GM19324 (cell line): ENCODE results near the gene NID1.
"Not testable (repeated sequence)": the region's sequence is repeated elsewhere in the genome, so short reads cannot be mapped to it uniquely, and the experiment has no call there.

Experiments
- ATAC-seq: cut with Tn5 transposase; IDR thresholded peaks from one replicate; pipeline ENCODE4 v1.9.1; 2021; ENCODE audit warnings: mild to moderate bottlenecking, moderate library complexity; ENCODE audit not compliant: unreplicated experiment, low FRiP score

NID1 gene

DNA sequence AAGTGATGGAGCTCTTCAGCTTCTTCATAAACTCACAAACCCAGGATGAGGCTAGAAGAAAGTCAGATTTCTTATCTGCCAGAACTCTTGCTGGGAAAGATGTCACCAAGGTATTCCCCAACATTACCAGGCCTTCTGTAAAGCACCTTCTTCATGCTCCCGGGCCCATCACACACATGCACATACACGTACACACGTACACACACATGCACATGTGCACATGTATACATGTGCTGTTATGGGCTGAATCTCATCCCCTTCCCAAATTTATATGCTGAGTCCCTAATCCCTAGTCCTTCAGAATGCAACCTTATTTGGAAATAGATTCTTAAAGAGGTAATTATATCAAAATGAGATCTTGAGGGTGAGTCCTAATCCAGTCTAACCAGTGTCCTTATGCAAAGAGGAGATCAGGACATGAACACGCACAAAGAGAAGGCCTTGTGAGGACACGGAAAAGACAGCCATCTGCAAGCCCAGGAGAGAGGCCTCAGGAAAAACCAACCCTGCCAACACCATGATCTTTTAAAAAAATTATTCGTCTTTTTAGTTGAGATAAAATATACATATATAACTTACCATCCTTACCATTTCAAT, 121.8 kb downstream of the NID1 start:
- no peak for ATAC-seq

GRCh38 chr1:235942625-235942934, 122.3 kb downstream of the NID1 start:
- ATAC-seq, result no peak

GRCh38 chr1:235941876-235942624, 122.8 kb downstream of the NID1 start:
- ATAC-seq, result no peak

GRCh38 chr1:235940285-235940684, 124.6 kb downstream of the NID1 start:
- no peak for ATAC-seq

DNA sequence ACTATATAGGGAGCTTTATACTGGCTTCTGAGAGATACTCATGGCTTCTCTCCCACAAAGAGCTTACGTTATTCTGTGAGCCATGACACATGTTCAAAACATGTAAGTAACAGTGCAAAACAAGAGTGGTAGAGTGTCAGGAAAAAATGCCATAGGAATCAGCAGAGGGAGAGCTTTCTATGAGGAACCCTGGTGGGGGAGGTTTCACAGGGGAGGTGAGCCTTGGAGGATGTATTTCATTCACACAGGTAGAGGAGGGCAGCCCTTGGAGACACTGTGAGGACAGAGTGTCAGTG, 125.5 kb downstream of the NID1 start:
- ATAC-seq, result no peak

- no peak for ATAC-seq
Observed at GRCh38 chr1:235938709-235939479, 126.0 kb downstream of the NID1 start.

DNA sequence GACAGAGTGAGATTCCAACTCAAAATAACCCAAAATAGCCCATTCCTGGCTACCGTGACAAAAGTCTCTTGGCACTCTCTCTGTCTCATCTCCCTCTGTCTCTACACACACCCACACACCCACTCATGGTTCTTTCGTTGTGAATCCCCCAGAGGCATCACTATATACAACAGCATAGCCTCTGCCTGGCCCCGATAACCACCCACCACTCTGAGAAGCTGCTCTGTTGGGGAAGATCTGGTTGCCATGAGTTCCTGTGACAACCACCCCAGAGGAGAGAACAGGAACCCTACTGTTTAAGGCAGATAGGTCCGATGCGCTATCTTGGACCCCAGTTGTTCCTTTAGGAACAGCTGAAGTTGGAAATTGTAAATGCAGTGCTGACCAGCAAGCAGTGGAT, 127.8 kb downstream of the NID1 start:
- no peak for ATAC-seq

DNA sequence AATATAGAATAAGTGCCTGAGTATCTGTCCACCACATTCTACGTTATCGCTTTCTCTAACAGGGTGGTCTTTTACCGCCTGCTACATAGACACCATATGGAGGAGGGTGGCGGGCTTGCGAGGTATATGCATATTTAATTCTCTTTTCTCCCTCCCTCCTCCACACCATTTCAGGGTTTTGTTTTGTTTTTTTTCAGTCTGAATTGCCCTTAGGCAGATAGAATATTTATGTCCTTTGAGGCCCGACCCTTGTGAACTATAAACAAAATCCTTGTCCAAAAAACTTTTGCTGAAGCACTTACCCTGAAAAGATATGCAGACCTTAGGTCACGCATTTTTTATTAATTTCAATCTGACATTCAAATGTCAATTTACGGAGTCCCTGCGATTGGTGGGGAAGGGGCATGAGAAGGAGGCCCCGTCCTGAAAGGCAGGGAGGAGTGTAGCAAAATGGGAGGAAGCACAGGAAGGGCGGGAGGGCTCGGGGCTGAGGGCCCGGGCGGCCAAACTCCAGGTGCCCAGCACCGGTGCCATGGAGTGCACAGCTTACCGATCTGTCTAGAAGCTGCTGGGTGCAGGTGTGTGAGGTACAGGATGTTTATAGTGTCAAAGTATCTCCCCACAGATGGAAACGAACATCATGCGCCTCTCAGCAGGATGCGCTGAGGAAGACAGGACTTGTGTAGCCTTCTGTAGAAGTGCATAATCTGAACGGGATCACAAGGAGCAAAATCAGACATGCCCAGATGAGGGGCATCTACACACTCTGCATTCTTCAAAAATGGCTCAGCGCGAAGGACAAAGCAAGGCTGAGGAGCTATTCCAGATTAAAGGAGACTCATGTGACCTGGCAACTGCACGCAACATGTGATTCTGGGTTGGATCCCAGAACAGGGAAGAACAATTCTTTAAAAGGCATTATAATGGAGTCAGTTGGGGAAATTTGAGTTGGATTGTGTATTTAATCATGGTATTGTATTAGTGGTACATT, 129.4 kb downstream of the NID1 start:
- no peak for ATAC-seq

GRCh38 chr1:235933766-235934116, 131.1 kb downstream of the NID1 start:
- no peak for ATAC-seq

DNA sequence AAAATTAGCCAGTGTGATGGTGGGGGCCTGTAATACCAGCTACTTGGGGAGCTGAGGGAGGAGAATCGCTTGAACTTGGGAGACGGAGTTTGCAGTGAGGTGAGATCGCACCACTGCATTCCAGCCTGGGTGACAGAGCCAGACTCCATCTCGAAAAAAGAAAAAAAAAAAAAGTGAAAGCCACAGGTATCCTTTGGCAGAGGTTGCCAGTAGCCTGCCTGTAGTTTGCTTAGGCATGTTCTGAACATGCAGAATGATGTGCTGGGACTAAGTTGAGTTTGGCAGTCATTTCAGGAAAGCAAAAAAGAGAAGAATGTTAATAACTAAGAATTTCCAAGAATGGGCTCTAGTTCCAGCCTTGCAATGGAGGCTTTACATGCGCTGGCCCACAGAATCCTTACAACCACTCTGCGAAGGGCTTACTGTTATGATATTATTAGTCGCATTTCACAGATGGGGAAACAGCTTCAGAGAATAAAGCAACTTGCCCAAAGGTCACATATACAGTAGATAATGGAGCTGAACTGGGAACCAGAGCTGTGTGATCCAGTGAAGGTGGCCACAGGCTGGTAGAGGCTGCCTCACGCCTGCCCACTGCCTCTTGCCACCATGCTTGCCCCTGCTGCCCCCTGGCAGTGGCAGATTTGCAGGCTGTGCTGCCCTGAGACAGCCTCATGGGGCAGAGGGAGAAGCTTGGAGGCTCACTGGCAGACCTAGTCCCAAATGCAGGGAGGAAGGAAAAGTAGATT, 131.7 kb downstream of the NID1 start:
- ATAC-seq, result no peak

DNA sequence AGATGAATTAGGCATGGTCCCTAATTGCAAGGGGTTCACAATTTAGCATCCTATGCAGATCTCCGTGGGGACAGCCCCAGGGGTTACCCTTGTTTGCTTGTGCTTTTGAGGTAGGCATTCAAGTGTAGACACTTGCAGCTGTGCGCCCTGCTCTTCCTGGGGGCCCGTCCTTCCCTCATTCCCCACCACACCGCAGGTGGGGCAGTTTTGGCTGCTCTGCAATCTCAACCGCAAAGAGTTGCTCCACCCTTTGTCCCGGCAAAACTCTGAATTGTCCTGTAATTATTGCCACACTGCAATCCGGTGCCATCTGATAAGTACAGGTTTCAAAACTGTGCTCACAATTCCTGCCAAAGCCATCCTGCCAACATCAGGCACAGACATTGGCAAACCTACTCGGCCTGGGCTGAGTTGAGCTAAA, 132.8 kb downstream of the NID1 start:
- no peak for ATAC-seq

DNA sequence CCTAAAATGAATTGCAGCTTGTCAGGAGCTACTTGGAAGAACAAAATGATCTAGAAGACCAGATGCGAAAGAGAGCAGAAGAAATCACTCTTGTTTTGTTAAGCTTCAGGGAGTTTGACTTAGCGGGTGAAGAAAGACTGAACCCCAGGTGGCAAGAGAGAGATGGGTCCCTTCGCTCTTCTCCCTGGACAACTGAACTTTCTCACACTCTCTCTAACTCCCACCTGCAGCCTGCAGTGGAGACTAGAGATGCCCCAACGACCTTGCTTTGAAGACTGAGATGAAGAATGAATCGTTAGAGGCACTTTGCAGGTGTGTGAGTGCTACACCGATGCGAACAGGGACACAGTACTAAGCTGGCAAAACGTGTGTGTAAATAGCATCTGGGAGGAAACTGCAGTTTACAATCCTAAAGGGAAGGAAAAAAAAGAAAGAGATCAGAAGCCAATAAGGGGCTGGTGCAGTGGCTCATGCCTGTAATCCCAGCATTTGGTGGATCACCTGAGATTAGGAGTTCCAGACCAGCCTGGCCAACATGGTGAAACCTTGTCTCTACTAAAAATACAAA, 133.6 kb downstream of the NID1 start:
- ATAC-seq, result no peak

- ATAC-seq, result no peak
Observed at GRCh38 chr1:235930543-235930942, 134.3 kb downstream of the NID1 start.

DNA sequence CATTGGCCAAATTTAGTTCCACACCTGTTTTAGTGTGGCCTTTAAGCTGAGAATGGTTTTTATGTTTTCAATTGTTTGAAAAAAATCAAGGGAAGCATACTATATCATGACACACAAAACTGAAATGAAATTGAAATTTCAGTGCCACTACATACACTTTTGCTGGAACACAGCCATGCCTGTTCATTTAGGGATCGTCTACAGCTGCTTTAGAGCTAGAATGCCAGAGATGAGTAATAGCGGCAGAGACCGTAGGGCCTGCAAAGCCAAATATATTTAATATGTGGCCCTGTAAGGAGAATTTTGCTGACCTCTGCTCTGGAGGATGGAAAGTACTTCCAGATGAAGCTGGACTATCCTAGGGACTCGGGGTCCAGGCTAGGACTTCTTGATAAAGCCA, 135.7 kb downstream of the NID1 start:
- no peak for ATAC-seq

GRCh38 chr1:235928197-235928596, 136.7 kb downstream of the NID1 start:
- ATAC-seq, result no peak

DNA sequence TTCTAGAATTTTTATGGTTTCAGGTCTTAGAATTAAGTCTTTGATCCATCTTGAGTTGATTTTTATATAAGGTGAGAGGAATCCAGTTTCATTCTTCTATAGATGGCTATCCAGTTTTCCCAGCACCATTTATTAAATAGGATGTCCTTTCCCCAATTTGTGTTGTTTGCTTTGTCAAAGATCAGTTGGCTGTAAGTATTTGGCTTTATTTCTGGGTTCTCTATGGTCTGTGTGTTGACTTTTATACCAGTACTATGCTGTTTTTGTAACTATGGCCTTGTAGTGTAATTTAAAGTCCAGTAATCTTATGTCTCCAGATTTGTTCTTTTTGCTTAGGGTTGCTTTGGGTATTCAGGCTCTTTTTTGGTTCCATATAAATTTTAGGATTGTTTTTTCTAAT, 137.3 kb downstream of the NID1 start:
- not testable (repeated sequence) for ATAC-seq
